Stomach (tissue), 4 donors: ENCODE measurements around the gene ATP6V1G1.

Source experiments
- CTCF ChIP-seq, 7 experiments: fragments of 450-650 bp in 4 of 7; fragments of 200-600 bp in 3 of 7; sonication (generic) in 3 of 7; IDR thresholded peaks; one replicate each; pipeline ENCODE4 v1.5.1; 2016 to 2019; ENCODE audit warnings: antibody characterized with exemption in 7 of 7, control low read depth in 2 of 7, mild to moderate bottlenecking in 1 of 7
- POLR2A ChIP-seq, 4 donors: fragments of 450-650 bp; IDR thresholded peaks; one replicate each; pipeline ENCODE4 v1.6.1; 2016; ENCODE audit warnings: antibody characterized with exemption in 4 of 4, control low read depth in 2 of 4, mild to moderate bottlenecking in 1 of 4, moderate library complexity in 1 of 4

- TF ChIP-seq CTCF (IDR thresholded peaks at IDR 0.05), result no peak
- TF ChIP-seq POLR2A (IDR thresholded peaks at IDR 0.05), result no peak
These were observed 34.0 kb downstream of the ATP6V1G1 start for GRCh38 chr9:114621561-114621960.
